Measurements from ENCODE around the gene ATF3.
"Not testable (repeated sequence)": the region's sequence is repeated elsewhere in the genome, so short reads cannot be mapped to it uniquely, and the experiment has no call there.

The ATF3 gene

GRCh38 chr1:212625781-212626450 lies 17.4 kb downstream of the ATF3 start:
- H3K4me3 Mint-ChIP-seq: no peak overlapping the region
- peaks cover 16% of the 10 kb centered on the region for H3K4me1 Mint-ChIP-seq
- no peak for DNase-seq
- H3K27ac Mint-ChIP-seq: peak overlapping the region in 1 of 2 donors; percentile 68
- ATAC-seq: no peak
- H3K9me3 Mint-ChIP-seq: no peaks in the 10 kb centered on the region
- H3K27me3 Mint-ChIP-seq: peaks cover 8% of the 10 kb centered on the region

GRCh38 chr1:212628046-212628445 lies 19.5 kb downstream of the ATF3 start:
- no peak overlapping the region for H3K27ac Mint-ChIP-seq
- H3K4me3 Mint-ChIP-seq: no peak overlapping the region
- ATAC-seq: no peak
- no peaks in the 10 kb centered on the region for H3K4me1 Mint-ChIP-seq
- H3K9me3 Mint-ChIP-seq: no peaks in the 10 kb centered on the region
- no peak for DNase-seq
- H3K27me3 Mint-ChIP-seq: peaks cover 8% of the 10 kb centered on the region

- H3K27ac Mint-ChIP-seq: no peak overlapping the region
- ATAC-seq: no peak
- DNase-seq: no peak
- peaks cover 8% of the 10 kb centered on the region for H3K27me3 Mint-ChIP-seq
- H3K4me1 Mint-ChIP-seq: no peaks in the 10 kb centered on the region
- H3K4me3 Mint-ChIP-seq: no peak overlapping the region
- no peaks in the 10 kb centered on the region for H3K9me3 Mint-ChIP-seq
Observed at GRCh38 chr1:212628813-212629415, 20.4 kb downstream of the ATF3 start.

GRCh38 chr1:212629450-212630157 lies 21.0 kb downstream of the ATF3 start:
- H3K27ac Mint-ChIP-seq: no peak overlapping the region
- no peaks in the 10 kb centered on the region for H3K4me1 Mint-ChIP-seq
- peaks cover 0 to 5% of the 10 kb centered on the region in 2 donors for H3K9me3 Mint-ChIP-seq
- peaks cover 8% of the 10 kb centered on the region for H3K27me3 Mint-ChIP-seq
- ATAC-seq (no peak), DNase-seq (no peak)
- no peak overlapping the region for H3K4me3 Mint-ChIP-seq

GRCh38 chr1:212630158-212630900 lies 21.8 kb downstream of the ATF3 start:
- H3K9me3 Mint-ChIP-seq: peaks cover 0 to 9% of the 10 kb centered on the region in 2 donors
- H3K27me3 Mint-ChIP-seq: peaks cover 8% of the 10 kb centered on the region
- DNase-seq (peak; percentile 58 to 72), ATAC-seq (peak; percentile 91)
- no peak overlapping the region for H3K4me3 Mint-ChIP-seq
- H3K27ac Mint-ChIP-seq: no peak overlapping the region
- peaks cover 5% of the 10 kb centered on the region for H3K4me1 Mint-ChIP-seq

GRCh38 chr1:212633161-212633560 lies 24.6 kb downstream of the ATF3 start:
- H3K4me3 Mint-ChIP-seq: no peak overlapping the region
- peaks cover 0 to 9% of the 10 kb centered on the region in 2 donors for H3K9me3 Mint-ChIP-seq
- no peaks in the 10 kb centered on the region for H3K27me3 Mint-ChIP-seq
- DNase-seq: no peak
- H3K4me1 Mint-ChIP-seq: peaks cover 30% of the 10 kb centered on the region
- H3K27ac Mint-ChIP-seq: no peak overlapping the region
- no peak for ATAC-seq

- Mint-ChIP-seq H3K27ac (no peak overlapping the region), H3K9me3 (peaks cover 0 to 9% of the 10 kb centered on the region in 2 donors), H3K27me3 (no peaks in the 10 kb centered on the region), H3K4me3 (no peak overlapping the region), H3K4me1 (peaks cover 32% of the 10 kb centered on the region)
- DNase-seq (no peak), ATAC-seq (no peak)
Observed at GRCh38 chr1:212634252-212634651, 25.7 kb downstream of the ATF3 start.

GRCh38 chr1:212635141-212635631 lies 26.6 kb downstream of the ATF3 start:
- H3K4me3 Mint-ChIP-seq: peak overlapping the region in 1 of 2 donors; percentile 13
- peaks cover 0 to 9% of the 10 kb centered on the region in 2 donors for H3K9me3 Mint-ChIP-seq
- no peak overlapping the region for H3K27ac Mint-ChIP-seq
- ATAC-seq (no peak), DNase-seq (no peak)
- H3K27me3 Mint-ChIP-seq: no peaks in the 10 kb centered on the region
- peaks cover 32% of the 10 kb centered on the region for H3K4me1 Mint-ChIP-seq

- H3K4me1 Mint-ChIP-seq: peaks cover 32% of the 10 kb centered on the region
- H3K4me3 Mint-ChIP-seq: no peak overlapping the region
- H3K27ac Mint-ChIP-seq: peak overlapping the region in 1 of 2 donors; percentile 8
- DNase-seq: no peak
- no peak for ATAC-seq
- H3K9me3 Mint-ChIP-seq: peaks cover 0 to 14% of the 10 kb centered on the region in 2 donors
- H3K27me3 Mint-ChIP-seq: no peaks in the 10 kb centered on the region
Observed at GRCh38 chr1:212637902-212638301, 29.3 kb downstream of the ATF3 start.

- H3K27me3 Mint-ChIP-seq: no peaks in the 10 kb centered on the region
- H3K4me1 Mint-ChIP-seq: peaks cover 32% of the 10 kb centered on the region
- H3K27ac Mint-ChIP-seq: no peak overlapping the region
- ATAC-seq: no peak
- peaks cover 0 to 14% of the 10 kb centered on the region in 2 donors for H3K9me3 Mint-ChIP-seq
- no peak for DNase-seq
- H3K4me3 Mint-ChIP-seq: no peak overlapping the region
Observed at GRCh38 chr1:212638492-212639151, 30.1 kb downstream of the ATF3 start.

- not testable (repeated sequence) for H3K4me3 Mint-ChIP-seq, DNase-seq, H3K27ac Mint-ChIP-seq, ATAC-seq, H3K9me3 Mint-ChIP-seq, H3K27me3 Mint-ChIP-seq
- H3K4me1 Mint-ChIP-seq: peaks cover 32% of the 10 kb centered on the region
Observed at GRCh38 chr1:212639524-212639923, 31.0 kb downstream of the ATF3 start.

- ATAC-seq (no peak), DNase-seq (no peak)
- Mint-ChIP-seq H3K4me1 (peaks cover 26% of the 10 kb centered on the region), H3K9me3 (peaks cover 0 to 5% of the 10 kb centered on the region in 2 donors), H3K27ac (no peak overlapping the region), H3K4me3 (no peak overlapping the region), H3K27me3 (no peaks in the 10 kb centered on the region)
Observed at GRCh38 chr1:212640223-212640878, 31.8 kb downstream of the ATF3 start.

- ATAC-seq (no peak), DNase-seq (no peak)
- H3K4me3 Mint-ChIP-seq: no peak overlapping the region
- peaks cover 0 to 5% of the 10 kb centered on the region in 2 donors for H3K9me3 Mint-ChIP-seq
- peaks cover 10% of the 10 kb centered on the region for H3K4me1 Mint-ChIP-seq
- no peaks in the 10 kb centered on the region for H3K27me3 Mint-ChIP-seq
- no peak overlapping the region for H3K27ac Mint-ChIP-seq
Observed at GRCh38 chr1:212641956-212642355, 33.4 kb downstream of the ATF3 start.

GRCh38 chr1:212643877-212644276 lies 35.3 kb downstream of the ATF3 start:
- DNase-seq (no peak), ATAC-seq (no peak)
- H3K4me3 Mint-ChIP-seq: no peak overlapping the region
- H3K4me1 Mint-ChIP-seq: no peaks in the 10 kb centered on the region
- peaks cover 0 to 5% of the 10 kb centered on the region in 2 donors for H3K9me3 Mint-ChIP-seq
- no peaks in the 10 kb centered on the region for H3K27me3 Mint-ChIP-seq
- H3K27ac Mint-ChIP-seq: no peak overlapping the region

All from stimulated activated naive CD8-positive, alpha-beta T cell treated with anti-CD3 and anti-CD28 coated beads, Interleukin-15, amount 100 ng/mL, for 72 hours (primary cell).